Ecto neural progenitor cell (in vitro differentiated cells): ENCODE measurements around the gene CYTH4.
"Not testable (repeated sequence)": the region's sequence is repeated elsewhere in the genome, so short reads cannot be mapped to it uniquely, and the experiment has no call there.

Experiments used
- DNase-seq: peaks from one replicate; pipeline ENCODE4 v3.0.0-alpha.2; 2018; ENCODE audit warnings: low spot score

The CYTH4 gene

DNA sequence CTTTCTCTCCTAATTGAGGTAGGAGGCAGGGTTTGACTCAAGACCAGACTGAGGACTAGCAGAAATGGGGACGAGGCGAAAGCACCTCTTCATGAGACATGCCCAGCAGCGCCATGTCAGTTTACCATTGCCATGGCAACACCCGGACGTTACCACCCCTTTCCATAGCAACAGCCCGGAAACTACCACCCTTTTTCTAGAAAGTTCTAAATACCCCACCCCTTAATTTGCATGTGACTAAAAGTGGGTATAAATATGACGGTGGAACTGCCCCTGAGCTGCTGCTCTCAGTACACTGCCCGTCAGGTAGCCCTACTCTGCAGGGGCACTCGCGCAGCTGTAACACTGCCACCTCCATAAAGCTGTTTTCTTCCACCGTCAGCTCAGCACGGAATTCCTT is 32.3 kb upstream of the CYTH4 start:
- no peak for DNase-seq

DNA sequence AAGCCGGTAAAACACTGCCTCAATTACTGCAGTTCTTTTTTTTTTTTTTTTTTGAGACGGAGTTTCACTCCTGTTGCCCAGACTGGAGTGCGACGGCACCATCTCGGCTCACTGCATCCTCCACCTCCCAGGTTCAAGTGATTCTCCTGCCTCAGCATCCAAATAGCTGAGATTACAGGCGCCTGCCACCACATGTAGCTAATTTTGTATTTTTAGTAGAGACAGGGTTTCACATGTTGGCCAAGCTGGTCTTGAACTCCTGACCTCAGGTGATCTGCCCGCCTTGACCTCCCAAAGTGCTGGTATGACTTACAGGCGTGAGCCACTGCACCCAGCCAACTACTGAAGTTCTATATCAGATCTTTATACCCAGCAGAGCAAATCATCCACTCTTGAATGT is 30.5 kb upstream of the CYTH4 start:
- not testable (repeated sequence) for DNase-seq

- no peak for DNase-seq
These were observed 29.1 kb upstream of the CYTH4 start for GRCh38 chr22:37253126-37253660.

GRCh38 chr22:37254209-37254866 is 28.0 kb upstream of the CYTH4 start:
- DNase-seq: no peak

GRCh38 chr22:37254867-37255233 is 27.5 kb upstream of the CYTH4 start:
- no peak for DNase-seq

DNA sequence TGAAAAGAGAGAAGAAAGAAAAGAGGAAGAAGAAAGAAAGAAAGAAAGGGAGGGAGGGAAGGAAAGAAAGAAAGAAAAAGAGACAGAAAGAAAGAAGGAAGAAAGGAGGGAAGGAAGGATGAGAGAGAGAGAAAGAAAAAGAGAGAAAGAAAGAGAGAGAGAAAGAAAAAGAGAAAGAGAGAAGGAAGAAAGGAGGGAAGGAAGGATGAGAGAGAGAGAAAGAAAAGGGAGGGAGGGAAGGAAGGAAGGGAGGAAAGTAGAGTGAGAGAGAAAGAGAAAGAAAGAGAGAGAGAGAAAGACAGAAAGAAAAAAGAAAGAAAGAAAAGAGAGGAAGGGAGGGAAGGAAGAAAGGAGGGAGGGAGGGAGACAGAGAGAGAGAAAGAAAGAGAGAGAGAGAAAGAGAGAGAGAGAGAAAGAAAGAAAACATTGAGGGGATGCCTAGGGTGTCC is 26.7 kb upstream of the CYTH4 start:
- no peak for DNase-seq

GRCh38 chr22:37256075-37256726 is 26.1 kb upstream of the CYTH4 start:
- DNase-seq: no peak

DNA sequence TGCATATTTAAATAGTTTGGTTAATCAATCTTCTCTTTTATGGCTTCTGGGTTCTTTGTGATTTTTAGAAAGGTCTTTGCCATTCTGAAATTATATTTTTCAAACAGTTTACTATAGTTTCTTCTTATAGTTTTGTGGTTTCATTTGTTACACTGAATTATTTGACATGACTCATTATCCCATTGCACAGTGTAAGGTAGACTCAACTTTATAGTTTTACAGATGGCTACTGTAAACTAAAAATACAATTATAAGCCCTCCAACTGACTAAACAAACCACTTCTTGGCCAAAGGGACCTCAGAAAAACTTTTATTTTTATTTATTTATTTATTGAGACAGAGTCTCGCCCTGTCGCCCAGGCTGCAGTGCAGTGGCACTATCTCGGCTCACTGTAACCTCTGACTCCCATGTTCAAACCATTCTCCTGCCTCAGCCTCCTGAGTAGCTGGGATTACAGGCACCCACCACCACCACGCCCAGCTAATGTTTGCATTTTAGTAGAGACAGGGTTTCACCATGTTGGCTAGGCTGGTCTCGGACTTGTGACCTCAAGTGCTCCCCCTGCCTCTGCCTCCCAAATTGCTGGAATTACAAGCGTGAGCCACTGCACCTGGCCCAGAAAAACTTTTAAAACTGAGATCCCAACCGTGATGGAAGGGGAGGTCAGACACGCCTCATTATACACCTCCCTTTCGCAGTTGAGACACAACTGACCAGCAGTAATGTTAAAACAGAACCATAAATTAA is 24.1 kb upstream of the CYTH4 start:
- DNase-seq: no peak

- DNase-seq: no peak
These were observed 23.4 kb upstream of the CYTH4 start for GRCh38 chr22:37258753-37259401.

DNA sequence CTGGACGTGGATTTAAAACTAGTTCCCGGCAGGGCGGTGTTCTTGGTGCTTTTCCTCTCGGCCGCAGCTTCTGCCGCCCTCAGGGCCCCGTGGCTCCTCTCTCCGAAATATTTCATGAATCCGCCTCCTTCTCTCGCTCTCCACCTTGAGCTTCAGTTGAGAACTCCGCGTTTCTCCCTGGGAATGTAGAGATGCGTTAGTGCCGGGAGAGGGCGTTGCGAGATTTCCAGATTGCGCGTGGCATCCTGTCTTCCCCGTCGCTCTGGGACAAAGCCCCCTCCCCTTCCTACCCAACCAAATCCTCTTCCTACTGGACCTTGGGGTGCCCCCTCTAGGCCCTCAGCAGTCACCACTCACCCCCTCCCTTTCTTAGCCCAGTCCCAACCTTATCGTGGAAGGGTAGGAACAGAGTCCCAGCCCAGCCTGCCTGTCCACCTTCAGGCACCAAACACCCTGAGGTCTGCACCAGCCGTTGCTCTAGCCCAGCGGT is 22.7 kb upstream of the CYTH4 start:
- peak; percentile 69 for DNase-seq

GRCh38 chr22:37260155-37260795 is 22.0 kb upstream of the CYTH4 start:
- DNase-seq: no peak

GRCh38 chr22:37260901-37261336 is 21.4 kb upstream of the CYTH4 start:
- peak; percentile 79 for DNase-seq

GRCh38 chr22:37262346-37262745 is 20.0 kb upstream of the CYTH4 start:
- no peak for DNase-seq

DNA sequence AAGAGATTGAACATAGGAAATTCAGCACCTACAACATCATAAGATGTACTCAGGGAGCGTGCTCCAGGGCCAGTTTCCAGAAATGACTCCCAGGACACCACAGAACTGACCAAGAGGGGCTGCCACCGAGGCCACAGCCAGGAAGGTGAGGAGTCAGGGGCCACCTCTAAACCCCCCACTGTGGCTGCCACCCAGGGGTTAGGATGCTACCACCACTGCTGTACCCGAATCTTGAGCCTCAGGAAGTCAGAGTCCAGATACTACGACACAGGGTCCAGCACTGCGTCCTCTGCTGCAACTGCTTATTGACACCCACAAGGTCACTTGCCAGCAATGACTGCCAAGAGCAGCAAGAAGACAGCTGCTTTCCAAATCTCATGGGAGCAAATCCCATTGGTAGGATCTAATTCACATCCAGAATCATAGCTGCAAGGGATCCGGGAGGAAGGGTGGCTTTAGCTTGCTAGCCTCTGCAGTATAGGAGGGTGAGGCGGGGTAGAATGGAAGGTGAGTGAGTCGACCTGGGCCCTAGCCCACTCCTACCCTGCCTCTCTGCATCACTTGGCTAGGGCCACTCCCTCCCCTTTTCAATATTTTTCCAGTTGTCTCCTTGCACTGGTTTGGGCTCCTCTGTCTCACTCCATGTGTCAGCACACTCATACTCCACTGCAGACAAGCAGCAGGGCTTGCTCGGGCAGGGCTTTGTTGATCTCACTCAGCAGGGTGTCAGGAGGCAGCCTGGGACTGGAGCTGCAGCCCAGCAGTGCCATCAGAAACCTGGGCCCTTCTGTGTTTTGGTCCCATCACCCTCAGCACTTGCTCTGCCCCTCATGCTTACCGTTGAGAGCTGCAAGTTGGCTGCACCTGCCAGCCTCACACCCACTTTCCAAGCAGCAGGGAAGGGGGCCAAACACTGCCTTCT is 18.1 kb upstream of the CYTH4 start:
- DNase-seq: no peak

GRCh38 chr22:37266581-37267134 is 15.7 kb upstream of the CYTH4 start:
- DNase-seq: no peak

DNA sequence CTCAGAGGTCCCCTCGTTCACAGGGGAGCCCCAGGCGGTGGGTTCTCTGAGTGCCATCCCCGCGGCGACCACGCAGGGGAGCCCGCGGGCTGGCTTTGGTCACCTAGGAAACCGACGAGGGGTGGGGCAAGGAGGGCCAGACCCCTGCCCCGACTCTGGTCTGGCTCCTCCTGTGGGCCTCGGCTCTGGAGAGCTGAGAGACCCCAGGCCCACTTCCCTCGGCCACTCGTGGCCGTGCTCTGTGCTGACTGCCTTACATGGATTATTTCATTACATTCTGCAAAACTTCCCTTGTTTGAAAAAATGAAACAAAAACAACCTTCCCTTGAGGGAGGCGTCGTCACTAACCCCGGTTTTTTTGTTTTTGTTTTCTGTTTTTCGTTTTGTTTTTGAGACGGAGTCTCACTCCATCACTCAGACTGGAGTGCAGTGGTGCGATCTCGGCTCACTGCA is 15.1 kb upstream of the CYTH4 start:
- peak; percentile 88 for DNase-seq

- DNase-seq: no peak
These were observed 14.5 kb upstream of the CYTH4 start for GRCh38 chr22:37267661-37268413.

- DNase-seq: no peak
These were observed 12.2 kb upstream of the CYTH4 start for GRCh38 chr22:37269936-37270678.
